ENCODE results near the gene TYSND1. TPM values are rescaled to one million over a fixed set of nuclear protein-coding genes. Genes with fewer than 3 reads are reported as not detected.

The TYSND1 gene
- total and polyA plus RNA-seq, 5 donors: 3.9 to 6.4 (median 4.7) TPM

GRCh38 chr10:70145166-70145665 lies 1.3 kb downstream of the TYSND1 start:
- Histone ChIP-seq H3K27ac (ENCODE audit: low read length) (peak overlapping the region; percentile 88), H3K4me3 (ENCODE audit: low read length) (peak overlapping the region; percentile 65), H3K9me3 (ENCODE audit: control insufficient read depth, low read length) (no peaks in the 10 kb centered on the region), H3K27me3 (ENCODE audit: control insufficient read depth, insufficient read depth) (no peaks in the 10 kb centered on the region), H3K4me1 (ENCODE audit: control insufficient read depth, insufficient read depth, low read length) (peaks cover 3% of the 10 kb centered on the region)
- ATAC-seq: no peak
- DNase-seq: peak; percentile 51 to 78 (median 71)
- WGBS: 10% methylated on average over 28 of the region's 28 CpGs
- intact Hi-C loops (cut with DNase I): no loop called here

GRCh38 chr10:70144372-70145110 lies 2.0 kb downstream of the TYSND1 start:
- WGBS: 82% methylated on average over 18 of the region's 18 CpGs
- no peaks in the 10 kb centered on the region for H3K27me3 ChIP-seq (ENCODE audit: control insufficient read depth, insufficient read depth)
- peak in 1 of 3 donors; percentile 39 for DNase-seq
- peaks cover 3% of the 10 kb centered on the region for H3K4me1 ChIP-seq (ENCODE audit: control insufficient read depth, insufficient read depth, low read length)
- H3K27ac ChIP-seq (ENCODE audit: low read length): no peak overlapping the region
- H3K9me3 ChIP-seq (ENCODE audit: control insufficient read depth, low read length): no peaks in the 10 kb centered on the region
- intact Hi-C loops (cut with DNase I): no loop called here
- ATAC-seq: no peak
- peak overlapping the region; percentile 65 for H3K4me3 ChIP-seq (ENCODE audit: low read length)

GRCh38 chr10:70142555-70142954 lies 3.9 kb downstream of the TYSND1 start:
- ATAC-seq: no peak
- H3K9me3 ChIP-seq (ENCODE audit: control insufficient read depth, low read length): no peaks in the 10 kb centered on the region
- no peaks in the 10 kb centered on the region for H3K27me3 ChIP-seq (ENCODE audit: control insufficient read depth, insufficient read depth)
- peak in 1 of 3 donors; percentile 29 for DNase-seq
- H3K4me1 ChIP-seq (ENCODE audit: control insufficient read depth, insufficient read depth, low read length): peaks cover 3% of the 10 kb centered on the region
- no peak overlapping the region for H3K4me3 ChIP-seq (ENCODE audit: low read length)
- intact Hi-C loops (cut with DNase I): no loop called here
- no peak overlapping the region for H3K27ac ChIP-seq (ENCODE audit: low read length)
- WGBS: 90% methylated on average over 10 of the region's 10 CpGs

GRCh38 chr10:70140297-70140696 lies 6.2 kb downstream of the TYSND1 start:
- Histone ChIP-seq H3K27ac (ENCODE audit: low read length) (no peak overlapping the region), H3K4me1 (ENCODE audit: control insufficient read depth, insufficient read depth, low read length) (peaks cover 1% of the 10 kb centered on the region), H3K4me3 (ENCODE audit: low read length) (no peak overlapping the region), H3K9me3 (ENCODE audit: control insufficient read depth, low read length) (no peaks in the 10 kb centered on the region), H3K27me3 (ENCODE audit: control insufficient read depth, insufficient read depth) (no peaks in the 10 kb centered on the region)
- DNase-seq (no peak), ATAC-seq (no peak)
- intact Hi-C loops (cut with DNase I): no loop called here
- 68% methylated on average over 5 of the region's 5 CpGs for WGBS

GRCh38 chr10:70139997-70140250 lies 6.6 kb downstream of the TYSND1 start:
- H3K4me3 ChIP-seq (ENCODE audit: low read length): no peak overlapping the region
- intact Hi-C loops (cut with DNase I): no loop called here
- H3K4me1 ChIP-seq (ENCODE audit: control insufficient read depth, insufficient read depth, low read length): no peaks in the 10 kb centered on the region
- WGBS: 87% methylated on average over 6 of the region's 6 CpGs
- peak in 1 of 3 donors; percentile 57 for DNase-seq
- no peak overlapping the region for H3K27ac ChIP-seq (ENCODE audit: low read length)
- H3K27me3 ChIP-seq (ENCODE audit: control insufficient read depth, insufficient read depth): no peaks in the 10 kb centered on the region
- ATAC-seq: no peak
- H3K9me3 ChIP-seq (ENCODE audit: control insufficient read depth, low read length): no peaks in the 10 kb centered on the region

- no peak overlapping the region for H3K4me3 ChIP-seq (ENCODE audit: low read length)
- intact Hi-C loops (cut with DNase I): no loop called here
- DNase-seq (no peak), ATAC-seq (no peak)
- no peaks in the 10 kb centered on the region for H3K4me1 ChIP-seq (ENCODE audit: control insufficient read depth, insufficient read depth, low read length)
- no peak overlapping the region for H3K27ac ChIP-seq (ENCODE audit: low read length)
- H3K9me3 ChIP-seq (ENCODE audit: control insufficient read depth, low read length): no peaks in the 10 kb centered on the region
- WGBS: 93% methylated on average over 11 of the region's 11 CpGs
- no peaks in the 10 kb centered on the region for H3K27me3 ChIP-seq (ENCODE audit: control insufficient read depth, insufficient read depth)
These were observed 7.1 kb downstream of the TYSND1 start for GRCh38 chr10:70139151-70139996.

GRCh38 chr10:70137927-70138883 lies 8.3 kb downstream of the TYSND1 start:
- Histone ChIP-seq H3K4me1 (ENCODE audit: control insufficient read depth, insufficient read depth, low read length) (no peaks in the 10 kb centered on the region), H3K27me3 (ENCODE audit: control insufficient read depth, insufficient read depth) (no peaks in the 10 kb centered on the region), H3K27ac (ENCODE audit: low read length) (no peak overlapping the region), H3K9me3 (ENCODE audit: control insufficient read depth, low read length) (no peaks in the 10 kb centered on the region), H3K4me3 (ENCODE audit: low read length) (no peak overlapping the region)
- DNase-seq (no peak), ATAC-seq (no peak)
- 93% methylated on average over 14 of the region's 14 CpGs for WGBS
- intact Hi-C loops (cut with DNase I): no loop called here

- no peak for ATAC-seq
- DNase-seq: no peak
- WGBS: 79% methylated on average over 9 of the region's 9 CpGs
- H3K9me3 ChIP-seq (ENCODE audit: control insufficient read depth, low read length): no peaks in the 10 kb centered on the region
- H3K27ac ChIP-seq (ENCODE audit: low read length): no peak overlapping the region
- H3K4me3 ChIP-seq (ENCODE audit: low read length): no peak overlapping the region
- H3K4me1 ChIP-seq (ENCODE audit: control insufficient read depth, insufficient read depth, low read length): no peaks in the 10 kb centered on the region
- H3K27me3 ChIP-seq (ENCODE audit: control insufficient read depth, insufficient read depth): no peaks in the 10 kb centered on the region
- intact Hi-C loops (cut with DNase I): no loop called here
These were observed 9.4 kb downstream of the TYSND1 start for GRCh38 chr10:70137135-70137534.

- no peaks in the 10 kb centered on the region for H3K27me3 ChIP-seq (ENCODE audit: control insufficient read depth, insufficient read depth)
- H3K4me3 ChIP-seq (ENCODE audit: low read length): no peak overlapping the region
- DNase-seq: no peak
- intact Hi-C loops (cut with DNase I): no loop called here
- ATAC-seq: no peak
- H3K9me3 ChIP-seq (ENCODE audit: control insufficient read depth, low read length): no peaks in the 10 kb centered on the region
- no peak overlapping the region for H3K27ac ChIP-seq (ENCODE audit: low read length)
- H3K4me1 ChIP-seq (ENCODE audit: control insufficient read depth, insufficient read depth, low read length): peaks cover 5% of the 10 kb centered on the region
- WGBS: 90% methylated on average over 7 of the region's 7 CpGs
These were observed 10.8 kb downstream of the TYSND1 start for GRCh38 chr10:70135684-70136083.

GRCh38 chr10:70135046-70135445 lies 11.5 kb downstream of the TYSND1 start:
- 91% methylated on average over 3 of the region's 3 CpGs for WGBS
- no peaks in the 10 kb centered on the region for H3K27me3 ChIP-seq (ENCODE audit: control insufficient read depth, insufficient read depth)
- no peak for DNase-seq
- H3K9me3 ChIP-seq (ENCODE audit: control insufficient read depth, low read length): no peaks in the 10 kb centered on the region
- intact Hi-C loops (cut with DNase I): no loop called here
- H3K4me3 ChIP-seq (ENCODE audit: low read length): no peak overlapping the region
- H3K4me1 ChIP-seq (ENCODE audit: control insufficient read depth, insufficient read depth, low read length): peaks cover 5% of the 10 kb centered on the region
- no peak for ATAC-seq
- H3K27ac ChIP-seq (ENCODE audit: low read length): no peak overlapping the region

Measured in right cardiac atrium (tissue), 5 donors.